ENCODE data around the gene TLCD2.

Gene TLCD2, protein sequence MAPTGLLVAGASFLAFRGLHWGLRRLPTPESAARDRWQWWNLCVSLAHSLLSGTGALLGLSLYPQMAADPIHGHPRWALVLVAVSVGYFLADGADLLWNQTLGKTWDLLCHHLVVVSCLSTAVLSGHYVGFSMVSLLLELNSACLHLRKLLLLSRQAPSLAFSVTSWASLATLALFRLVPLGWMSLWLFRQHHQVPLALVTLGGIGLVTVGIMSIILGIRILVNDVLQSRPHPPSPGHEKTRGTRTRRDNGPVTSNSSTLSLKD

DNA sequence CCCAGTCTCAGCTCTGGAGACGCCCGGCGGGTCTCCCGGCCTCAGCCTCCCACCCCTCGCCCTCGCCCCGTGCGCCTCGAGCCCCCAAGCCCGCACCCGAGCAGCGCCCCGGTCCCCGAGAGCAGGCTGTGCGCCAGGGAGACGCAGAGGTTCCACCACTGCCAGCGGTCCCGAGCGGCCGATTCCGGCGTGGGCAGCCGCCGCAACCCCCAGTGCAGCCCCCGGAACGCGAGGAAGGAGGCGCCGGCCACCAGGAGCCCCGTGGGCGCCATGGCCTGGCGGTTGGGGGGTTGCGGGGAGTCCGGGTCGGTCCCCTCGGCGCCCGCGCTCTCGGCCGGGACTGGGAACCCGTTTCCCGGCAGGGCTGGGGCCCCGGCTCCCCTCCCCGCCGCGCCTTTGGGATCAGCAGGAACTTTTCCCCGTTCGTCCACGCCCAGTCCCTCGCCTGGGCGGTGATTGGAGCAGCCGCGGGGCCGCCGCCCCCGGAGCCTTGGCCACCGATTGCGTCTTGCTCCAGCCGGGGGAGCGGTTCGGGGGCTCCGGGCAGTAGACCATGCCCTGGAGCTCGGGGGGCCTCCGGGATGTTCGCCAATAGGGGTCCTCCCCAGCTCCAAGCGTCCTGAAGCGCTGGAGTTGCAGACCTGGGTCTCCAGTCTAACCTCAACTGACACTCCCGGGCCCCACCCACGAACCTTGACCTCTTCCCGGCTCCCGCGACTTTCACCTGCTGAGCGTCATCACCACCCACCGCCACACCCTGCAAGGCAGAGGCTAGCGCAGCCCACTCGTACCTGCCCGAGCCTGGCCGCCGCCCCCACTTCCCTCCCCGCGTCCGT is at the start of gene TLCD2:
TLCD2 (minus strand) TSS at position 407 of the 836 bp plus-strand sequence; CDS start at position 272, 135 bp downstream.
- Histone ChIP-seq H3K36me3 (ENCODE audit: control insufficient read depth, insufficient read depth, low read length) (peaks cover 15% of the 10 kb centered on the region; the same call in 1 of the 2 replicates), H3K4me1 (ENCODE audit: control insufficient read depth, insufficient read depth, low read length) (peaks cover 17% of the 10 kb centered on the region), H3K27me3 (ENCODE audit: control insufficient read depth, insufficient read depth, low read length) (0 out of 2 replicates have a peak, but pooled peaks cover 3% of the 10 kb centered on the region), H3K9me3 (ENCODE audit: control insufficient read depth, insufficient read depth, low read length) (no peaks in the 10 kb centered on the region), H3K9ac (ENCODE audit: low read depth, low read length) (no peak within 1 kb of the TSS), H3K4me3 (ENCODE audit: low read depth, low read length) (peak within 1 kb of the TSS; percentile 71), H3K27ac (ENCODE audit: low read depth, low read length) (no peak within 1 kb of the TSS)

DNA sequence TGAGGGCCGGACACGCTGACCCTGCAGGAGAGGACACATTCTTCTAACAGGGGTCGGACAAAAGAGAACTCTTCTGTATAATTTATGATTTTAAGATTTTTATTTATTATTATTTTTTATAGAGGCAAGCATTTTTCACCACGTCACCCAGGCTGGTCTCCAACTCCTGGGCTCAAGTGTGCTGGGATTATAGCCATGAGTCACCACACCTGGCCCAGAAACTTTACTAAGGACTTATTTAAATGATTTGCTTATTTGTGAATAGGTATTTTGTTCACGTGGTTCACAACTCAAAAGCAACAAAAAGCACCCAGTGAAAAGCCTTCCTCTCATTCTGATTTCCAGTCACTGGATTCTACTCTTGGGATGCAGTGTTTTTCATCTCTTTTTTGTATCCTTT is 49.4 kb upstream of the TLCD2 start:
- Histone ChIP-seq H3K9ac (ENCODE audit: low read depth, low read length) (no peak overlapping the region), H3K4me1 (ENCODE audit: control insufficient read depth, insufficient read depth, low read length) (peaks cover 18% of the 10 kb centered on the region), H3K27me3 (ENCODE audit: control insufficient read depth, insufficient read depth, low read length) (no peaks in the 10 kb centered on the region), H3K9me3 (ENCODE audit: control insufficient read depth, insufficient read depth, low read length) (no peaks in the 10 kb centered on the region), H3K36me3 (ENCODE audit: control insufficient read depth, insufficient read depth, low read length) (no peaks in the 10 kb centered on the region), H3K27ac (ENCODE audit: low read depth, low read length) (no peak overlapping the region), H3K4me3 (ENCODE audit: low read depth, low read length) (no peak overlapping the region)

DNA sequence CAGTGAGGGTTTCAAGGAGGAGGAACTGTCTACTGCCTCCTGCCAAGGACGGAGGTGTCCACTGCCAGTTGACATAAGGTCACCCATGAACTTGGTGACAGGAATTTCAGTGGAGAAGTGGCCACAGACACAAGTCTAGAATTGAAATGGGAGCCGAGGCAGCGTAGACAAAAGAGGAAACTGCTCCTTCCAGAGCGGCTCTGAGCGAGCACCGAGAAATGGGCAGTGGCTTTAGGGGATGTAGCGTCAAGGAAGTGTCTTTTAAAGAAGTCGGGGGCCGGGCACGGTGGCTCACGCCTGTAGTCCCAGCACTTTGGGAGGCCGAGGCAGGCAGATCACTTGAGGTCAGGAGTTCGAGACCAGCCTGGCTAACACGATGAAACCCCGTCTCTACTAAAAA is 48.6 kb upstream of the TLCD2 start:
- H3K4me1 ChIP-seq (ENCODE audit: control insufficient read depth, insufficient read depth, low read length): peaks cover 18% of the 10 kb centered on the region
- no peak overlapping the region for H3K4me3 ChIP-seq (ENCODE audit: low read depth, low read length)
- no peaks in the 10 kb centered on the region for H3K27me3 ChIP-seq (ENCODE audit: control insufficient read depth, insufficient read depth, low read length)
- no peaks in the 10 kb centered on the region for H3K36me3 ChIP-seq (ENCODE audit: control insufficient read depth, insufficient read depth, low read length)
- H3K27ac ChIP-seq (ENCODE audit: low read depth, low read length): no peak overlapping the region
- H3K9ac ChIP-seq (ENCODE audit: low read depth, low read length): no peak overlapping the region
- no peaks in the 10 kb centered on the region for H3K9me3 ChIP-seq (ENCODE audit: control insufficient read depth, insufficient read depth, low read length)

DNA sequence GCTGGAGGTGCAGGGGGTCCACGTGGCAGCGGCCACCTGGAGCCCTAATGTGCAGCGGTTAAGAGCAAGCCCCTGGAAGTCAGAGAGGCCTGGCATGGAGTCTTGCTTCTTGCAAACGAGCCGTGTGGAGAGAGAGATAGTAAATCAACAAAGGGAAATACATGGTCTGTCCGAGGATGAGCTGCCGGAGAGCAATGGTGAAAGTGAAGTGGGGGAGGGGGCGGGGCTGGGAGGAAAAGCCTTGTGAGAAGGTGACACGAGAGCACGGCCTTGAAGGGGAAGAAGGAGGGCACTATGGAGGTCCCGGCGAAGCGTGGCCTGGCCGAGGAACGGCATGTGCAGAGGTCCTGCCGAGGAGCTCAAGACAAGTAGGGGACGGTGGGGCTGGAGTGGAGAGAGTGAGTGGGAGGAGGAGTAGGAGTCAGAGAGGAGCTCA is 45.7 kb upstream of the TLCD2 start:
- H3K9ac ChIP-seq (ENCODE audit: low read depth, low read length): no peak overlapping the region
- H3K27ac ChIP-seq (ENCODE audit: low read depth, low read length): no peak overlapping the region
- H3K4me3 ChIP-seq (ENCODE audit: low read depth, low read length): no peak overlapping the region
- no peaks in the 10 kb centered on the region for H3K9me3 ChIP-seq (ENCODE audit: control insufficient read depth, insufficient read depth, low read length)
- H3K36me3 ChIP-seq (ENCODE audit: control insufficient read depth, insufficient read depth, low read length): no peaks in the 10 kb centered on the region
- no peaks in the 10 kb centered on the region for H3K27me3 ChIP-seq (ENCODE audit: control insufficient read depth, insufficient read depth, low read length)
- no peaks in the 10 kb centered on the region; the same call in 1 of the 2 replicates for H3K4me1 ChIP-seq (ENCODE audit: control insufficient read depth, insufficient read depth, low read length)

DNA sequence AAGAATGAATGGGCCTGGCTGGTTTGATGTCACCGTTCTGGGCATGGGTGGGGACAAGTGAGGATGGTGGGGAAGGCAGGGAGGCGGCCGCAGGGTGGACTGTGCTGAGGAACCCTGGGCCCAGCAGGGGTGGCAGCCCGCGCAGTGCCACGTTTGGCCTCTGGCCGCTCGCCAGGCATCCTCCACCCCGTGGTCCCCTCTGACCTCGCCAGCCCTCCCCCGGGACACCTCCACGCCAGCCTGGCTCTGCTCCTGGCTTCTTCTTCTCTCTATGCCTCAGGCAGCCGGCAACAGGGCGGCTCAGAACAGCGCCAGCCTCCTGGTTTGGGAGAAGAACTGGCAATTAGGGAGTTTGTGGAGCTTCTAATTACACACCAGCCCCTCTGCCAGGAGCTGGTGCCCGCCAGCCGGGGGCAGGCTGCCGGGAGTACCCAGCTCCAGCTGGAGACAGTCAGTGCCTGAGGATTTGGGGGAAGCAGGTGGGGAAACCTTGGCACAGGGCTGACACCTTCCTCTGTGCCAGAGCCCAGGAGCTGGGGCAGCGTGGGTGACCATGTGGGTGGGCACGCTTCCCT is 45.2 kb upstream of the TLCD2 start:
- Histone ChIP-seq H3K36me3 (ENCODE audit: control insufficient read depth, insufficient read depth, low read length) (no peaks in the 10 kb centered on the region), H3K9me3 (ENCODE audit: control insufficient read depth, insufficient read depth, low read length) (no peaks in the 10 kb centered on the region), H3K27ac (ENCODE audit: low read depth, low read length) (no peak overlapping the region), H3K4me3 (ENCODE audit: low read depth, low read length) (no peak overlapping the region), H3K27me3 (ENCODE audit: control insufficient read depth, insufficient read depth, low read length) (no peaks in the 10 kb centered on the region), H3K4me1 (ENCODE audit: control insufficient read depth, insufficient read depth, low read length) (no peaks in the 10 kb centered on the region; the same call in 1 of the 2 replicates), H3K9ac (ENCODE audit: low read depth, low read length) (no peak overlapping the region)

DNA sequence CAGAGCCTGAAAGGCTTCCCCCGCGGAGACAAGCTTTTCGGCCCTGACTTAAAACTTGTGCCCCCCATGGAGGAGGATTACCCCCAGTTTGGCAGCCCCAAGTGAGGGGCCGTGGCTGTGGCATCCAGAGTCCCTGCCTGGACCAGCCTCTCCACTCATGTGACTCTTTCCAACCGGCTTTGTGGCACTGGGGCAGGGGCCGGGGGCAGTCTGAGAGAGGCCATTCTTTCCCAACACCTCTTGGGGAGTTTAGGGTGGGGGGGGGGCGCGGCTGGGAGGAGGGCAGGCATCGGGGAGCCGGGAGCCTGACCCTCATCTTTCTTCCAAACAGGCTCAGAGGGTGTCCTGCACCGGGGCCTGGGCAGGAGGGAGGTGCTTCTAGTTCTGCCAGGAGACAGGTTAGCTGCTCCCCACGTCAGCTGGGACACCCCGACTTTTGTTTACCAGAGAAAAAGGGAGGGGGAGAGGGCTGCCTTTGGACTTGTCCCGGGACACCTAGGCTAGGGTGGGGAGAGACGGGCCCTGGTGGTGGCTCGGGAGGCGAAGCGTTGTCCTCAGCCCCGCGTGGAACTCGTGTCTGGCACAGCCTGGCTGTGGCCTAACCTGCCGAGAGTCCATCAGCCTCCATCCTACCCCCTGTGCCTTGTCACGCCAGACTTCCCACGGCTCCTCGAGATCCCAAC is 44.4 kb upstream of the TLCD2 start:
- H3K27me3 ChIP-seq (ENCODE audit: control insufficient read depth, insufficient read depth, low read length): no peaks in the 10 kb centered on the region
- H3K9ac ChIP-seq (ENCODE audit: low read depth, low read length): no peak overlapping the region
- no peak overlapping the region for H3K27ac ChIP-seq (ENCODE audit: low read depth, low read length)
- H3K36me3 ChIP-seq (ENCODE audit: control insufficient read depth, insufficient read depth, low read length): no peaks in the 10 kb centered on the region
- H3K4me1 ChIP-seq (ENCODE audit: control insufficient read depth, insufficient read depth, low read length): no peaks in the 10 kb centered on the region; the same call in 1 of the 2 replicates
- H3K9me3 ChIP-seq (ENCODE audit: control insufficient read depth, insufficient read depth, low read length): no peaks in the 10 kb centered on the region
- H3K4me3 ChIP-seq (ENCODE audit: low read depth, low read length): no peak overlapping the region

DNA sequence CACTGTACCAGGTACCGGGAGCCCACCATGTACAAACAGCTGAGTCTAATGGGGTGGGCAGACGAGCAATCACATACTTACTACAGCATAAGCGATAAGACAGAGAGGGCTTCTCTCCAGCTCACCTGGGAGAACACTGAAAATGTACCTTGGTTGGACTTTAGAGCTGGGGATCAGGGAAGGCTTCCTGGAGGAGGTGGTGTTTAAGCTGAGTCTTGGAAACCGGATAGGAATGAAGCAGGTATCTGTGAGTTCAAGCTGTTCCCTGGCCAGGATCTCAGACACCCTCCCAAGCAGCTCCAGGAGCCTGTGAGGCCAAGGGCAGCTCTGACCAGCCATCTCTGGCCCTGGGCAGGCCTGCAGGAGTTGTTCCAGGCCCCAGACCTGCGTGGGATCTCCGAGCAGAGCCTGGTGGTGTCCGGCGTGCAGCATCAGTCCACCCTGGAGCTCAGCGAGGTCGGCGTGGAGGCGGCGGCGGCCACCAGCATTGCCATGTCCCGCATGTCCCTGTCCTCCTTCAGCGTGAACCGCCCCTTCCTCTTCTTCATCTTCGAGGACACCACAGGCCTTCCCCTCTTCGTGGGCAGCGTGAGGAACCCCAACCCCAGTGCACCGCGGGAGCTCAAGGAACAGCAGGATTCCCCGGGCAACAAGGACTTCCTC is 43.7 kb upstream of the TLCD2 start:
- H3K4me1 ChIP-seq (ENCODE audit: control insufficient read depth, insufficient read depth, low read length): no peaks in the 10 kb centered on the region; the same call in 1 of the 2 replicates
- no peak overlapping the region for H3K9ac ChIP-seq (ENCODE audit: low read depth, low read length)
- no peaks in the 10 kb centered on the region for H3K9me3 ChIP-seq (ENCODE audit: control insufficient read depth, insufficient read depth, low read length)
- H3K4me3 ChIP-seq (ENCODE audit: low read depth, low read length): no peak overlapping the region
- H3K27me3 ChIP-seq (ENCODE audit: control insufficient read depth, insufficient read depth, low read length): no peaks in the 10 kb centered on the region
- H3K36me3 ChIP-seq (ENCODE audit: control insufficient read depth, insufficient read depth, low read length): no peaks in the 10 kb centered on the region
- H3K27ac ChIP-seq (ENCODE audit: low read depth, low read length): no peak overlapping the region

DNA sequence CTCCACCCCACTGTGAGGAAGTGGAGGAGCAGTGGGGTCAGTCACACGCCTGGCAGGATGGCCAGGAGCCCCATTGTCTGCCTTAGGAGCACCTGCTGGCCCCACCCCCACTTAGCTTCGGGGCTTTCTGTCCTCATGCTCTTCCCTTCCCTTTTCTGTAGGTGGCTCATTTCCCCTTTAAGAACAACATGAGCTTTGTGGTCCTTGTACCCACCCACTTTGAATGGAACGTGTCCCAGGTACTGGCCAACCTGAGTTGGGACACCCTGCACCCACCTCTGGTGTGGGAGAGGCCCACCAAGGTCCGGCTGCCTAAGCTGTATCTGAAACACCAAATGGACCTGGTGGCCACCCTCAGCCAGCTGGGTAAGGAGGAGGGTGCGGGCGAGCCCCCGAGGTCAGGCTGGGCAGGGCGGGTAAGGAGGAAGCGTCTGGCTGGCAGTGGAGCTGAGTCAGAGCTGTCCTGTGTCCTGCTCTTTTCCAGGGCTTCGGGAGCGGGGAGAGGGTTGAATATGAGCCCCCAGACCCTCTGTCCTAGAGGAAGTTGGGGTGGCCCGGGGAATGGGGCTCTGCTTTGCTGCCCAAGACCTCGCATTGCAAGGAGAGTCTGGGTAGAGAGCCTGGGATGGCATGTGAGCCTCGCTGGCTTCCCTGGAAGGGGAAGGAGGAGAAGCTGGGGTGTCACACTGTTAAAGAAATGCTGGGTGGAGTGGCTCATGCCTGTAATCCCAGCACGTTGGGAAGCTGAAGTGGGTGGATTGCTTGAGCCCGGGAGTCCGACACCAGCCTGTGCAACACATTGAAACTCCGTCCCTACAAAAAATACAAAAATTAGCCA is 42.5 kb upstream of the TLCD2 start:
- Histone ChIP-seq H3K4me1 (ENCODE audit: control insufficient read depth, insufficient read depth, low read length) (no peaks in the 10 kb centered on the region; the same call in 1 of the 2 replicates), H3K27ac (ENCODE audit: low read depth, low read length) (no peak overlapping the region), H3K27me3 (ENCODE audit: control insufficient read depth, insufficient read depth, low read length) (no peaks in the 10 kb centered on the region), H3K36me3 (ENCODE audit: control insufficient read depth, insufficient read depth, low read length) (no peaks in the 10 kb centered on the region), H3K4me3 (ENCODE audit: low read depth, low read length) (no peak overlapping the region), H3K9ac (ENCODE audit: low read depth, low read length) (no peak overlapping the region), H3K9me3 (ENCODE audit: control insufficient read depth, insufficient read depth, low read length) (no peaks in the 10 kb centered on the region)

DNA sequence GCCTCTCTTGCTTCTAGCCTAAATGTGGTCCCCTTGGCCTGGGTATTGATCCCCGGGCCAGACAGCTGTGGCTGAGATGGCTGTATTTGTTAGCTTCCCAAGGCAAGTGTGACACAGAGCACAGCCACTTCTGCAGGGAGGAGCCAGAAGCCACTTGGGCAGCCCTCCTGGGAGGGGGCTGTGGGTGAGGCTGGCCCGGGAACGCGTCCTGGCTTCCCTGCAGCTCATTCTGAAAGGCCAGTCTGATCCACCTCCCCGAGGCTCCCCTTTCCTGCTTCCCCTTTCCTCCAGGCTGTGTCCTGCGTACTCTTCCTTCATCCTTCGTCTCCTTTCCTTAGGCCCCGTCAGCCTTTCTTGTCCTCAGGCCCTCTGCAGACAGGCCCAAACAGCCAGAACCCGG is 40.5 kb upstream of the TLCD2 start:
- Histone ChIP-seq H3K9me3 (ENCODE audit: control insufficient read depth, insufficient read depth, low read length) (no peaks in the 10 kb centered on the region), H3K4me3 (ENCODE audit: low read depth, low read length) (no peak overlapping the region), H3K36me3 (ENCODE audit: control insufficient read depth, insufficient read depth, low read length) (no peaks in the 10 kb centered on the region), H3K4me1 (ENCODE audit: control insufficient read depth, insufficient read depth, low read length) (no peaks in the 10 kb centered on the region; the same call in 1 of the 2 replicates), H3K27ac (ENCODE audit: low read depth, low read length) (no peak overlapping the region), H3K27me3 (ENCODE audit: control insufficient read depth, insufficient read depth, low read length) (no peaks in the 10 kb centered on the region), H3K9ac (ENCODE audit: low read depth, low read length) (no peak overlapping the region)

Data from HUES48 (cell line).